ENCODE data around the gene SERTAD3. TPM values are rescaled to one million over a fixed set of nuclear protein-coding genes. Genes with fewer than 3 reads are reported as not detected.

SERTAD3 gene
- total and polyA plus RNA-seq, 2 of the 8 experiments (the other 6 are each of a cell fraction or from before 2014, with no cell fraction given) = 15.1 to 32.1 TPM

DNA sequence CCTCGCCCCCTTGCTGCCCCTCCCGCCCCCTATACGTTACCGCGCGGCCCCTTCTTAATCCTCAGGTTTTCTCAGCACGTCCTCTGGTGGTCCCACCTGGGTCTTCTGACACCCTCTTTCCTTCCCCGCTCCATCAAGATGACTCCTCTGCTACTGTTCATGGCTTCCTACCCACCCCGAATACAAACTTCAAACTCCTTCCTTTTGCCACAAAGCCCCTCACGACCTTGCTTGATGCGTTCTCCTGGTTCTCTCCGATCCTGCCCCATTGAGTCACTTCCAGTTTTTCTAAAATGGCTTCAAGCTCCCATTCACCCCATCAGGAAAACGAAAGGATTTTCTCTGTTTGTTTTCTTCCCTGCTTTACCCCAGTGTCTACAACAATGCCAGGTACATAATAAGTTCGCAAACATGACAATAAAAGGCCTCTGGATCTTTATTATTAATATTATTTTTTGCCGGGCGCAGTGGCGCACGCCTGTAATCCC lies 734 bp upstream of the SERTAD3 start:
- H2AK5ac ChIP-seq (ENCODE audit: low read depth, low read length) = no peak overlapping the region
- CTCF ChIA-PET (ENCODE audit: partially characterized antibody) = interaction anchor here (0.7 to 5.1 kb wide), 4 partner anchors 9 to 24 kb away, joined by 3 to 29 read pairs (median 3); partner anchors contain the start of gene BLVRB
- peak overlapping the region; percentile 89 for H3K27ac ChIP-seq (ENCODE audit: low read depth, low read length)
- no peaks in the 10 kb centered on the region for H3K27me3 ChIP-seq (replicated peaks in 1 of 4; ENCODE audit: control insufficient read depth in 3 of 4, extremely low read depth in 1 of 4, insufficient read depth in 3 of 4, low read length in 3 of 4)
- POLR2A ChIA-PET (ENCODE audit: partially characterized antibody) = interaction anchor here (0.8 to 4.4 kb wide), 7 partner anchors 9 to 35 kb away, joined by 3 to 40 read pairs (median 4); partner anchors contain the start of gene PRX
- H3K9me3 ChIP-seq (ENCODE audit: insufficient read depth in 2 of 2, low read depth in 1 of 2, low read length in 1 of 2) = no peaks in the 10 kb centered on the region
- peak overlapping the region; percentile 32 for H3K56ac ChIP-seq (replicated peaks; ENCODE audit: insufficient read length, low read depth, low read length)
- H3K79me2 ChIP-seq (ENCODE audit: control insufficient read depth in 1 of 2, insufficient read depth in 2 of 2, low read length in 2 of 2) = peaks cover 0 to 23% of the 10 kb centered on the region in 2 experiments; a peak in 2 of 4 replicates
- H2BK20ac ChIP-seq (ENCODE audit: low read length) = no peak overlapping the region
- peaks cover 0 to 5% of the 10 kb centered on the region in 2 experiments for H4K20me1 ChIP-seq (replicated peaks in 1 of 2; ENCODE audit: control insufficient read depth in 1 of 2, insufficient read depth in 2 of 2, low read length in 2 of 2)
- H2BK120ac ChIP-seq (replicated peaks; ENCODE audit: low read depth, low read length) = no peak overlapping the region
- 44% methylated on average over 12 of the region's 18 CpGs; no CpG with 5 or more reads in 1 of the 2 experiments for WGBS, 2 experiments (ENCODE audit: extremely low coverage in 1 of 2, insufficient coverage in 1 of 2, insufficient read length in 1 of 2, insufficient replicate concordance in 2 of 2, low coverage in 1 of 2, low lambda C conversion rate in 2 of 2, missing lambda C conversion rate in 1 of 2)
- peak overlapping the region; percentile 68; the same call in 1 of the 2 replicates for H3K18ac ChIP-seq (ENCODE audit: extremely low read depth, low read length)
- H3K4me2 ChIP-seq (ENCODE audit: insufficient read depth in 1 of 2, low read depth in 2 of 2, low read length in 2 of 2) = peak overlapping the region; percentile 57 to 92
- peaks cover 9 to 17% (median 11%) of the 10 kb centered on the region in 4 experiments; a peak in 6 of 8 replicates for H3K36me3 ChIP-seq (ENCODE audit: control insufficient read depth in 2 of 4, insufficient read depth in 4 of 4, low read length in 3 of 4)
- peaks cover 7% of the 10 kb centered on the region; the same call in 1 of the 2 replicates for H3K23me2 ChIP-seq (ENCODE audit: low read depth, low read length)
- H3K4me3 ChIP-seq (ENCODE audit: extremely low read depth in 1 of 4, insufficient read depth in 2 of 4, low read depth in 3 of 4, low read length in 4 of 4) = peak overlapping the region; percentile 55 to 99 (median 98)
- peak overlapping the region; percentile 35; the same call in 1 of the 2 replicates for H4K8ac ChIP-seq (ENCODE audit: extremely low read depth, insufficient read depth, low read length)
- peak overlapping the region; percentile 90; the same call in 1 of the 2 replicates for H2BK12ac ChIP-seq (ENCODE audit: low read depth, low read length)
- no peak overlapping the region for H3K14ac ChIP-seq (ENCODE audit: insufficient read length)
- no peak overlapping the region for H4K91ac ChIP-seq (replicated peaks; ENCODE audit: insufficient read length, low read length)
- no peak overlapping the region for H3K23ac ChIP-seq (ENCODE audit: insufficient read length)
- no peaks in the 10 kb centered on the region; the same call in 1 of the 2 replicates for H3K79me1 ChIP-seq (ENCODE audit: low read depth, low read length)
- no peak for FAIRE-seq
- H3K9ac ChIP-seq (replicated peaks in 1 of 4; ENCODE audit: extremely low read depth in 1 of 4, low read depth in 3 of 4, low read length in 3 of 4) = peak overlapping the region in 3 of 4 experiments; percentile 70 to 78 (median 70); a peak in 6 of 7 replicates
- H2BK15ac ChIP-seq (ENCODE audit: low read length) = no peak overlapping the region
- DNase-seq (ENCODE audit: low read depth in 1 of 2, low spot score in 2 of 2) = no peak
- peak overlapping the region; percentile 43 for H4K5ac ChIP-seq (ENCODE audit: insufficient read length, low read depth, low read length)
- peak overlapping the region; percentile 92 for H2BK5ac ChIP-seq (ENCODE audit: low read depth, low read length)
- H3K4ac ChIP-seq (replicated peaks; ENCODE audit: insufficient read length, low read depth, low read length) = no peak overlapping the region
- H3K4me1 ChIP-seq (replicated peaks in 1 of 4; ENCODE audit: control insufficient read depth in 3 of 4, insufficient read depth in 4 of 4, low read length in 3 of 4) = peaks cover 3 to 9% (median 7%) of the 10 kb centered on the region in 4 experiments; a peak in 6 of 7 replicates
- H2AFZ ChIP-seq (ENCODE audit: low read length) = peak overlapping the region; percentile 61; the same call in 1 of the 2 replicates
- TF ChIP-seq HDAC6 (IDR thresholded peaks at IDR 0.05; ENCODE audit: low read depth, low read length) (no peak), SIRT6 (IDR thresholded peaks at IDR 0.05; ENCODE audit: low read length) (no peak), TAF7 (optimal IDR thresholded peaks at IDR 0.05; ENCODE audit: borderline replicate concordance, low read depth, low read length) (peak; percentile 38), CREB1 (IDR thresholded peaks at IDR 0.05) (no peak), EZH2 (IDR thresholded peaks at IDR 0.05; ENCODE audit: low read depth, low read length, severe bottlenecking) (no peak), YY1 (IDR thresholded peaks at IDR 0.05; ENCODE audit: low read depth, low read length) (peak; percentile 66), CTBP2 (IDR thresholded peaks at IDR 0.05; ENCODE audit: borderline replicate concordance, insufficient read depth, insufficient read length, low read length) (no peak), SIX5 (IDR thresholded peaks at IDR 0.05; ENCODE audit: low read depth, low read length) (no peak), SP2 (IDR thresholded peaks at IDR 0.05; ENCODE audit: low read length) (no peak)
- TF ChIP-seq, protein P1, sequence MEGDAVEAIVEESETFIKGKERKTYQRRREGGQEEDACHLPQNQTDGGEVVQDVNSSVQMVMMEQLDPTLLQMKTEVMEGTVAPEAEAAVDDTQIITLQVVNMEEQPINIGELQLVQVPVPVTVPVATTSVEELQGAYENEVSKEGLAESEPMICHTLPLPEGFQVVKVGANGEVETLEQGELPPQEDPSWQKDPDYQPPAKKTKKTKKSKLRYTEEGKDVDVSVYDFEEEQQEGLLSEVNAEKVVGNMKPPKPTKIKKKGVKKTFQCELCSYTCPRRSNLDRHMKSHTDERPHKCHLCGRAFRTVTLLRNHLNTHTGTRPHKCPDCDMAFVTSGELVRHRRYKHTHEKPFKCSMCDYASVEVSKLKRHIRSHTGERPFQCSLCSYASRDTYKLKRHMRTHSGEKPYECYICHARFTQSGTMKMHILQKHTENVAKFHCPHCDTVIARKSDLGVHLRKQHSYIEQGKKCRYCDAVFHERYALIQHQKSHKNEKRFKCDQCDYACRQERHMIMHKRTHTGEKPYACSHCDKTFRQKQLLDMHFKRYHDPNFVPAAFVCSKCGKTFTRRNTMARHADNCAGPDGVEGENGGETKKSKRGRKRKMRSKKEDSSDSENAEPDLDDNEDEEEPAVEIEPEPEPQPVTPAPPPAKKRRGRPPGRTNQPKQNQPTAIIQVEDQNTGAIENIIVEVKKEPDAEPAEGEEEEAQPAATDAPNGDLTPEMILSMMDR (IDR thresholded peaks at IDR 0.05; ENCODE audit: control extremely low read depth in 1 of 3, insufficient read depth in 1 of 3, low read depth in 1 of 3, low read length in 3 of 3) = peak; percentile 12 to 35 (median 17); a peak in 3 of 4 replicates
